GM06990 (cell line): ENCODE data around the gene CCM2L.
A peak's percentile ranks its signal among the peaks of the same experiment; 100 is the strongest.

Source experiments
- DNase-seq: peaks from one replicate; pipeline ENCODE4 v3.0.0-alpha.2; 2011; ENCODE audit not compliant: insufficient read length; ENCODE audit errors: extremely low read depth
- H3K27me3 ChIP-seq: replicated peaks from 2 replicates; pipeline ENCODE4 v1.6.0; 2011; ENCODE audit warnings: low read length; ENCODE audit not compliant: control insufficient read depth, insufficient read depth
- H3K36me3 ChIP-seq: 2 replicates; pipeline ENCODE4 v1.5.1; 2011; ENCODE audit warnings: low read length; ENCODE audit not compliant: control insufficient read depth, insufficient read depth
- H3K4me3 ChIP-seq: replicated peaks from 2 replicates; pipeline ENCODE4 v1.5.1; 2011; ENCODE audit warnings: low read depth, mild to moderate bottlenecking, control low read depth, low read length
- TF ChIP-seq, protein P1 (sequence below): IDR thresholded peaks from 2 replicates; pipeline ENCODE4 v1.5.1; 2011; ENCODE audit warnings: low read length, control low read depth, mild to moderate bottlenecking, inconsistent platforms; ENCODE audit not compliant: insufficient read depth, poor library complexity, severe bottlenecking

Gene CCM2L

DNA sequence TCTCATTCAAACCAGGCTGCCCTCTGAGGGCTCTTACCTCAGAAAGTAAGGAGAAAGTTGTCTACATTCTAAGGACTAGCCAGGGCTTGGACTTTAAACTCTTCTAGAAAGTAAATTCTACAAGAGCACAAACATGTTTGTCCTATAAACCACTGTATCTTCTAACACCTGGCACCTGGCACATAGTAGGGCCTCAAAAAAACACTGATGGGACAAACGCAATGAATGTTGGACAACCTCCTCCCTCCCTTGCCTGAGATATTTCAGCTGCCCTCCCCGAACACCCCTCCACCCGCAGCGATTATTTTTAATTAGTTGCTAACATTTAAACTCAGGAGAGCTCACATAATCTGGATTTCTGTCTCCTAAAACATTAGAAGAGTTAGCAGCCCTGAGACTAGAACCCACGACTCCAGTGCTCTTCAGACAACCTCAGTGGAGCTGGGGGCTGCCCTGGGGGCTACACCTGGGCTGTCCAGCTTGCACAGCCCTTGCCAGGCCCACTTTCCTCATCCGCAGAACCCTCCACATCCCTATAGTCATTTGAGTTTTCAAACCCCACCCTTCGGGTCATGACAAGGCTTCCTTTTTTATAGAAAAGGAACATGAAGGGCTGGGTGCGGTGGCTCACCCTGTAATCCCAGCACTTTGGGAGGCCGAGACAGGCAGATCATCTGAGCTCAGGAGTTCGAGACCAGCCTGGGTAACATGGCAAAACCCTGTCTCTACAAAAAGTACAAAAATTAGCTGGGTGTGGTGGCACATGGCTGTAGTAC, 46.7 kb downstream of the CCM2L start:
- peaks cover 1% of the 10 kb centered on the region; the same call in 1 of the 2 replicates for H3K36me3 ChIP-seq
- no peak overlapping the region for H3K4me3 ChIP-seq
- TF ChIP-seq, protein P1, sequence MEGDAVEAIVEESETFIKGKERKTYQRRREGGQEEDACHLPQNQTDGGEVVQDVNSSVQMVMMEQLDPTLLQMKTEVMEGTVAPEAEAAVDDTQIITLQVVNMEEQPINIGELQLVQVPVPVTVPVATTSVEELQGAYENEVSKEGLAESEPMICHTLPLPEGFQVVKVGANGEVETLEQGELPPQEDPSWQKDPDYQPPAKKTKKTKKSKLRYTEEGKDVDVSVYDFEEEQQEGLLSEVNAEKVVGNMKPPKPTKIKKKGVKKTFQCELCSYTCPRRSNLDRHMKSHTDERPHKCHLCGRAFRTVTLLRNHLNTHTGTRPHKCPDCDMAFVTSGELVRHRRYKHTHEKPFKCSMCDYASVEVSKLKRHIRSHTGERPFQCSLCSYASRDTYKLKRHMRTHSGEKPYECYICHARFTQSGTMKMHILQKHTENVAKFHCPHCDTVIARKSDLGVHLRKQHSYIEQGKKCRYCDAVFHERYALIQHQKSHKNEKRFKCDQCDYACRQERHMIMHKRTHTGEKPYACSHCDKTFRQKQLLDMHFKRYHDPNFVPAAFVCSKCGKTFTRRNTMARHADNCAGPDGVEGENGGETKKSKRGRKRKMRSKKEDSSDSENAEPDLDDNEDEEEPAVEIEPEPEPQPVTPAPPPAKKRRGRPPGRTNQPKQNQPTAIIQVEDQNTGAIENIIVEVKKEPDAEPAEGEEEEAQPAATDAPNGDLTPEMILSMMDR: no peak
- no peaks in the 10 kb centered on the region; the same call in 1 of the 2 replicates for H3K27me3 ChIP-seq
- no peak for DNase-seq

DNA sequence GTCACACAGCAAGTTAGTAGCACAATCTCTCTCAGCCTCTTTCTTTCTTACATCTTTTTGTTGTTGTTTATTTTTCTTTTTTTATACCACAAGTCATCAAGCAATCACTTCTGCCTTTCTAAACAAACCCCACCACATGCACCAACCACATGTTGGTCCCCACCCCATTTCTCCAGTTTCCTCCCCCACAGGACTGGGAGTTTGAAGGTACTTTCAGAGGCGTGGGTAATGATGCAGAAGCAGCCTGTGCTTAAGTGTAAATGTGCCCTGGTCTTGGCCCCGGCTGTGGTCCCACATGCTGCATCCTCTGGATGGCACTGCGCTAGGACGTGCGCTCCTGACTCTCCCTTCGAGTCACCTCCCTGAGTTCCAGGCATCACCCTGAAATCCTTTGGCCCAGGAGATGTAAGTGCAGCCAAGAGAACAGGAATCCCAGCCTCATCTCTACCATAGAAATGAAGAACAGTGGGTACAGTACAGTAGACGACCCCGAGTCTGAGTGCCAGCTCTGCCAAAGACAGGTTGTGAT, 47.5 kb downstream of the CCM2L start:
- TF ChIP-seq, protein P1: no peak
- H3K27me3 ChIP-seq: no peaks in the 10 kb centered on the region
- H3K4me3 ChIP-seq: no peak overlapping the region
- DNase-seq: no peak
- H3K36me3 ChIP-seq: peaks cover 1% of the 10 kb centered on the region; the same call in 1 of the 2 replicates

DNA sequence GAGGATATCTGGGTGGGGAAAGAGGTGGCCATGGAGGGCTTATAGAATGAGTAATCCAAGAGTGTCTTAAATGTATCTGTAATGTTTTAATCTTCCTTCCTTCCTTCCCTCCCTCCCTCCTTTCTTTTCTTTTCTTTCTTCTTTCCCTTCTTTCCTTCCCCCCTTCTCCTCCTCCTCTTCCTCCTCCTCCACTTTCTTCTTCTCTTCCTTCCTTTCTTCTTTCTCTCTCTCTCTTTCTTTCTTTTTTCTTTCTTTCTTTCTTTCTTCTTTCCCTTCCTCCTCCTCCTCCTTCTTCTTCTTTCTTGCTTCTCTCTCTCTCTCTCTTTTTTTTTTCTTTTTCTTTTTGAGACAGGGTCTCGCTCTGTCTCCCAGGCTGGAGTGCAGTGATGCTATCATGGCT, 49.0 kb downstream of the CCM2L start:
- TF ChIP-seq, protein P1: no peak
- DNase-seq: no peak
- no peaks in the 10 kb centered on the region for H3K27me3 ChIP-seq
- peaks cover 1% of the 10 kb centered on the region; the same call in 1 of the 2 replicates for H3K36me3 ChIP-seq
- no peak overlapping the region for H3K4me3 ChIP-seq

DNA sequence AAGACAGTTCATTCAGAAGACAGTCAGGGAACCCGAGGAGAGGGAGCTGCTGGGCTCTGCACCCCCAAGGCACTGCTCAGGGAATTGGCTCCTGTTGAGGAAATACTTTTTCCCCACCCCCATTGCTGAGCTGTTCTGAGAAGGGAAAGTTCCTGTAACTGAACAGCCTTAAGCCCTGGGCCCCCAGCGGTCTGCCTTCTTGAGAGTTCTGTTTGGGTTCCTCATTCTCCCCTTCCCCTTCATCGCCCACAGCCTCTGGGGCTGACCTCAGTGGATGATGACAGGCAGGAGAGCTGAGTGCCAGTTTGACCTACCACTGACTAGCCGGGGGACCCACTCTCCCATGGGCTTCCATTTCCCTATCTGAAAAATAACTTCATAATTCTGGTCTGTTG, 52.5 kb downstream of the CCM2L start:
- DNase-seq: peak; percentile 56
- H3K27me3 ChIP-seq: no peaks in the 10 kb centered on the region

DNA sequence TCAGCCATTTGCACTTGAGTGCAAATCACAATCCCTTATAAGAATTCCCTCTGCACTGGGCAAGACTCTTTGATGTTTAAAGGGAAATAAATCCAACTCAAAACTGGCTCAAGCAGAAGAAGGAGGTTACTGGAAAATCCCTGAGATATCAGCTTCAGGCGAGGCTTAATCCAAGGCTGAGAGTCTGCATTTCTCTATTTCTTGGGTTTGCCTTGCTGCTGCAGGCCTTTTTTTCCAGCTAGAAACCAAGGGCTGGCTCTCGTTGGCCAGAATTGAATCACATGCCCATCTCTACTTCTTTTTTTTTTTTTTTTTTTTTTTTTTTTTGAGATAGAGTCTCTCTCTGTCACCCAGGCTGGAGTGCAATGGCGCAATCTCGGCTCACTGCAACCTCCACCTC, 53.5 kb downstream of the CCM2L start:
- Histone ChIP-seq H3K4me3 (no peak overlapping the region), H3K27me3 (no peaks in the 10 kb centered on the region), H3K36me3 (no peaks in the 10 kb centered on the region; the same call in 1 of the 2 replicates)
- TF ChIP-seq, protein P1: no peak
- no peak for DNase-seq

More for the DNA sequence above, 52.5 kb downstream of the CCM2L start:
- TF ChIP-seq, protein P1: no peak
- Histone ChIP-seq H3K36me3 (no peaks in the 10 kb centered on the region; the same call in 1 of the 2 replicates), H3K4me3 (no peak overlapping the region)
